Cardiac fibroblast (primary cell): Measurements from ENCODE around the gene MDH1.
A peak's percentile ranks its signal among the peaks of the same experiment; 100 is the strongest.

Source experiments
- DNase-seq, 2 donors: peaks; one replicate each; pipeline versions ENCODE4 v3.0.0 to v3.0.0-alpha.2; 2010; ENCODE audit warnings: low read depth in 2 of 2
- H3K4me3 ChIP-seq, 2 donors: replicated peaks in 1 of 2; 1 replicate in 1 of 2; 2 replicates in 1 of 2; pipeline ENCODE4 v1.5.1; 2011; ENCODE audit warnings: low read depth in 2 of 2, low read length in 2 of 2, mild to moderate bottlenecking in 2 of 2, moderate library complexity in 1 of 2
- TF ChIP-seq, protein P1 (sequence below): IDR thresholded peaks from one replicate; pipeline ENCODE4 v1.5.1; 2011; ENCODE audit warnings: low read depth, mild to moderate bottlenecking, low read length, inconsistent platforms

MDH1 gene

DNA sequence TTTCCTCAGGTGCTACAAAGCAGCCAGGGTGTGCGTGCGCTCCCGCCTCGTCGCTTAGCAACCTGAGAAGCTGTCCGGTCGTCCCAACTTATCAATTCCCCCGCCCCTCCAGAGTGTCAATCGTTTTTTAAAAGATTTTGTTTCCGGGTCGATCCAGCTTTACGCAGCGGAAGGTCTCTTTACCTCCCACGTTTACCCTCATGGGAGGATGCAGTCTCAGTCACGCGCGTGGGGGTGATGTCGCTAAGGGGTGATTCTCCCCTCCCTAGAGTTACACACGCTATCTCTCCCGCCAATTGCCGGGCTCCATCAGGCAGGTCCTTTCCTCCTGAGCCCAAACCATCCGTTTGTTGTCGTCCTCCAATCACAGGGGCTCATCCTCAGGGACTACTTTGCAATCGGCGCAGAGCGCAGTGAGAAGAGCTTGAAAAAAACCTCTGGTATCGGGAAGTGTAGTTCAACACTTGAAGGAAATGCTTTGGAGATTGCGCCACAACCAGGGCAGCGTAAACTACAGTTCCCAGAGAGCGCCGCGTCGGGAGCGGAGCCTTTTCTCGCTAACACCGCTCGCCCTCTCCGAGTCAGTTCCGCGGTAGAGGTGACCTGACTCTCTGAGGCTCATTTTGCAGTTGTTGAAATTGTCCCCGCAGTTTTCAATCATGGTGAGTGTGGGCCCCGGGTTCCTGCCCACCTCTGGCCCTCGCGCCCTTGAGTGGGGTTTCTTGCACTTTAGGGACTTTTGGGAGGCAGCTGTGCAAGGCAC is at the start of gene MDH1, which contains the start of gene WDPCP:
TSS of gene MDH1 (plus strand) at position 579 of the 763 bp plus-strand sequence. CDS start at position 660, 81 bp downstream.
TSS of gene WDPCP (minus strand) at position 93 of the 763 bp plus-strand sequence. CDS start 206 bp downstream, outside the sequence.
- peak within 1 kb of the TSS; percentile 94 to 95 for H3K4me3 ChIP-seq
- TF ChIP-seq, protein P1, sequence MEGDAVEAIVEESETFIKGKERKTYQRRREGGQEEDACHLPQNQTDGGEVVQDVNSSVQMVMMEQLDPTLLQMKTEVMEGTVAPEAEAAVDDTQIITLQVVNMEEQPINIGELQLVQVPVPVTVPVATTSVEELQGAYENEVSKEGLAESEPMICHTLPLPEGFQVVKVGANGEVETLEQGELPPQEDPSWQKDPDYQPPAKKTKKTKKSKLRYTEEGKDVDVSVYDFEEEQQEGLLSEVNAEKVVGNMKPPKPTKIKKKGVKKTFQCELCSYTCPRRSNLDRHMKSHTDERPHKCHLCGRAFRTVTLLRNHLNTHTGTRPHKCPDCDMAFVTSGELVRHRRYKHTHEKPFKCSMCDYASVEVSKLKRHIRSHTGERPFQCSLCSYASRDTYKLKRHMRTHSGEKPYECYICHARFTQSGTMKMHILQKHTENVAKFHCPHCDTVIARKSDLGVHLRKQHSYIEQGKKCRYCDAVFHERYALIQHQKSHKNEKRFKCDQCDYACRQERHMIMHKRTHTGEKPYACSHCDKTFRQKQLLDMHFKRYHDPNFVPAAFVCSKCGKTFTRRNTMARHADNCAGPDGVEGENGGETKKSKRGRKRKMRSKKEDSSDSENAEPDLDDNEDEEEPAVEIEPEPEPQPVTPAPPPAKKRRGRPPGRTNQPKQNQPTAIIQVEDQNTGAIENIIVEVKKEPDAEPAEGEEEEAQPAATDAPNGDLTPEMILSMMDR, result no peak
- peak; percentile 100 for DNase-seq

DNA sequence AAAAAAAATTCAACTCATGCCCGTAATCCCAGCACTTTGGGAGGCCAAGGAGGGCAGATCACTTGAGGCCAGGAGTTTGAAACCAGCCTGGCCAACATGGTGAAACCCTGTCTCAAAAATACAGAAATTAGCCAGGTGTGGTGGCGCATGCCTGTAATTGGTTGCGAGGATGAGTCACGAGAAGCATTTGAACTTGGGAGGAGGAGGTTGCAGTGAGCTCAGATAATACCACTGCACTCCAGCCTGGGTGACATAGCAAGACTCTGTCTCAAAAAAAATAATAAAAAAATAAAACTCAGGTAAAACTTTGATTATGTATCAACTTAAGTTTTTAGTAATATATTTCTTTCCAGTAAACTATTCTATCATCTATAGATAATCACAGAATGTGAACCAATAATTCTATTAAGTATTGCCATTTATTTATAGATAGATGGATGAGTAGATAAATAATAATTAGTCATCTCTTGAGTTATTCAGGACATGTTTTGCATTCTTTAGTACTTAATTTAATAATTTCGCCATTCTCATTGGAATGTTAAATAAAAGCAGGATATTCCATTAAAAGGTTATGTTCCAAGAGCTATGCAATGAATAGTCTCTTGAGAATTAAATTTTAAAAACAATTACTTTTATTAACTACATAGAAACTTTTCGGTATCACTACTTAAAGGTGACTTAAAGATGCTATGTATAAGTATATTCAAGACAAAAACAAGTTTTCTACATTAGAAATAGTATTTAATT is 49.2 kb upstream of the MDH1 start:
- DNase-seq, result peak in 1 of 2 donors; percentile 37
- no peak overlapping the region for H3K4me3 ChIP-seq
- TF ChIP-seq, protein P1, result no peak

DNA sequence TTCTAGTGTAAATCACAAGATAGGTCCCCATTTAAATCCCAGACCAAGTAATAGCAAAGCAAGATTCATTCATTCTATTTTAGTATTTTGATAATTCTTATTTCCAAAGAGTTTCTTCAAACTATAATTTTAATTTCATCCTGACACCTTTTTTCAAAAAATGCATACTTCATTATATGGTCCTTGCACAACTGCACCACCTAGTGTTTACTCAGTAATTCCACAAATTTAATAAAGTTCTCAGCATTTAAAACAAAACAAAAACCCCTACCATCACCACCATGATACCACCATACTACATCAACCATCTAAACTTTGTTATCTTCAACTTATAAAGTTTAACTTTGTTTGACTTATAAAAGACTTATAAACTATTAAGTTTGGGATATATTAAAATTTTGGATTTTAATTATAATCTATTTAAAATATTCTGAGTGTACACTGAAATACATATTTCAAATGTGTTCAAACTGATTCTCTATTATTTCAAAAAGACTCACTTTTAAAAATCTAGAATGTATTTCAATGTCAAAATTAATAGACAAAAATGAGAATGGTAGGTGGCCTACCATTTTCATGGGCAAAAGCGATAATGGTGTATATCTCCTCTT is 44.6 kb upstream of the MDH1 start:
- TF ChIP-seq, protein P1, result peak; percentile 49
- peak; percentile 28 to 39 for DNase-seq
- H3K4me3 ChIP-seq, result no peak overlapping the region

DNA sequence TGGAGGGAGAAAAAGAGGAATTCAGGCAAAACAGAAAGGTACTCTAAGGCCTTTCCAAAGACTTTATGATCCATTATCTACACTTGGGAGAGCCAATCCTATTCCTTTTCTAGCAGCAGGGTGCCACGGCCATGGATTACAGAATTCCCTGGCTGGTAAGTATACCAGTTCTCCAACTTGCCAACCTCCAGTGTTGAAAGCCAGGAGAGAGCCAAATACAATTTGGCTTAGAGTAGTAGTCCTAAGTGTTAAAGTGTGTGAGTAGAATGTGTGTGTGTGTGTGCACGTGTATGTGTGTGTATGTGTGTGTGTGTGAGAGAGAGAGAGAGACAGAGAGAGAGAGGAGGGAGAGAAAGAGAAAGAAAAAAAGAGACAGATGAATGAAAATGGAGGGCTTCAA is 43.7 kb upstream of the MDH1 start:
- TF ChIP-seq, protein P1, result no peak
- no peak for DNase-seq
- H3K4me3 ChIP-seq, result no peak overlapping the region

DNA sequence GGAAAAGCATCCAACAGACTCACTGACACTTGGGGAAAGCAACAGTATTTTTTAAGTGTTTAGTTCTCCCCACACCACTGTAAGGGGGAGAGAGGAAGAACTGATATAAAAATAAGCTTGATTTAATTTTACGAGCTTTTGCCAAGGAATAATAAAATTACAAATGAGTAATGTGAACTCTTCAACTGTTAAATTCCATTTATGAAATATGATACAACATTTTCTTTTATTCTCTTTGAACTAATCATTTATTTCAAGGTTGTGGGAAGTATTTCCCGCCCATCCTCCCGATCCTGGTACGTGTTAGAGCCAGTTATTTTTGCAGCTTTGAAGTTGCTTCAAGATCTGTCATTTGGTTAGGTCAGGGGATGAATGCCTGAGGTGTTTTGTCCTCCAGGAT is 35.7 kb upstream of the MDH1 start:
- peak; percentile 10 to 27 for DNase-seq
- TF ChIP-seq, protein P1, result no peak
- H3K4me3 ChIP-seq, result no peak overlapping the region

DNA sequence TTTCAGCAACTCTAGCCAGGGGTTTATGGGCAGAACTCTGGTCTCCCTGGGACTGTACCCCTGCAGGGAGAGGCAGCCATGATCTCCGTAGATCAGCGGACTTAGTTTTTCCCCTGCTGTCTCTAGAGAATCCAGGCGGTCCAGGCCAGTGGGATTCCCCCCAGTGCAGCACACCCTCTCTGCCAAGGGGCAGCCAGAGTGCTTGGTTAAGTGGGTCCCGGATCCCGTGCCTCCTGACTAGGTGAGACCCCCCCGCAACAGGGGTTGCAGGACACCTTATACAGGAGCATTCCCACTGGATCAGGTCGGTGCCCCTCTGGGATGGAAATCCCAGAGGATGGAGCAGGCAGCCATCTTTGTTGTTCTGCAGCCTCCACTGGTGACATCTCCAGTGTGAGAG is 33.5 kb upstream of the MDH1 start:
- TF ChIP-seq, protein P1, result no peak
- H3K4me3 ChIP-seq, result no peak overlapping the region
- DNase-seq, result no peak
